Measurements from ENCODE around the gene CACNA1D. TPM values are rescaled to one million over a fixed set of nuclear protein-coding genes. Genes with fewer than 3 reads are reported as not detected.

The CACNA1D gene
- total RNA-seq, 2 experiments from 2014 or later: 0.13 to 0.17 TPM

DNA sequence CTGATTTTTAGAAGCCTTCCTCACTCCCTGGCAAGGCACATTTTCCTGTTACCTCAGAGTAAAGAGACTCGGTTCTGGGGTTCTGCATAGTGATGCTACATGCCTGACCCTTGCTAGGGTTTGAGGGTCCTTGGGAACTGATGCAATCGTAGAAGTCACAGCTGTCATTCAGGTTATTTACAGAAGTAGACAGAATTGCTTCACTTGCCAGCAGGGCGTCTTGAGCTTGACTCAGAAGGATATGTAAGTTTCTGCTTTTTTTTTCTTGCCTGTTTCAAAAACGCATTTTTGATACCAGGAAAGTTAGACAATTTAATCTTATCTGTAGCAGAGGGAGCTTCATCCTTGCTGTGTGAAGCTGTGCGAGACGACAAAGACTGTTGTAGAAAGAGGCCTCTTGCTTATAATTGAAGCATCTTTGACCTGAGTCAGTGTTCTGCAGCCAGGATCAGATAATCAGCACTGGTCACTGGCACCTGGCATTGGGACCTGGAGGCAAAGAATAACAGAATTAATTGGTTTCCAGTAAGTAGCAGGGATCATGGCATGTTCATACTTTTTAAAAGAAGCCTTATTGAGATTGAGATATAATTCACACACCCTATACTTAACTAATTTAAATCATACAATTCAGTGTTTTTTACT, 24.8 kb downstream of the CACNA1D start:
- POLR2A ChIA-PET: no interaction called here
- CTCF ChIA-PET: no interaction called here

DNA sequence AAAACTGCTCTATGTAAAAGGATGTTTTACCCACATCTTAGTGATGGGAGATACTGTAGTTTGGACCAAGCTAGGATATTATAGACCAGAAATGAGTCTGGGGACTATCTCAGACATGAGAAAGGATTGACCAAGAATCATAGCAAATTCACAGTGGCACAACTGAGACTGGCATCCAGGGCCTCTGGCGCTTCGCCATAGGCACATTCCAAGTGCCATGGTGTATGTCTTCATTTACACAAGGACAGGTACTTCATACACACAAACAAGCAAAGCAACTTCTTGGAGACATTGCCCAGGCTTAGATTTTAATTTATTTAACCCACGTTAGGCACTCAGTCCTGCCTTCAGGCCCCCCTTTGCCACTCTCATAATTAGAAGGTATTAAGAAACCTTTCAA, 28.9 kb downstream of the CACNA1D start:
- ChIA-PET POLR2A (no interaction called here), CTCF (no interaction called here)

DNA sequence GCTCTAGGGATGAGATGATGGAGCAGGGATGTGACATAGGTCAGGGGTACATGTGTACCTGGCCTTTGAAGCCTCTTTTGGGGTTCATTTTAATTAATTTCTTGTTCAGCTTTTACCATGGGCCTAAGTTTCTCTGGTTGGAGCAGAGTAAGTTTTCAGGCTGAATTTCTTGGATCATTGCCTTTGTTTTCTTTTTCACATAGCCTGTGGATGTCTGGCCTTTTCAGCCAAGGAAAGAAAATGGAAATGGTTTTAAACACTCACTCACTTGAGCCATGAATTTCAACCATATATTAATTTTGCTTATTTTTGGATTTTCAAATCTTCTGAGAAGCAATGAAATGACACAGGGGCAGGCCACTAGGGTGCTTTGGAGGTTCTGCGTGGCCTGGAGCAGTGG, 30.2 kb downstream of the CACNA1D start:
- POLR2A ChIA-PET: no interaction called here
- CTCF ChIA-PET: no interaction called here

DNA sequence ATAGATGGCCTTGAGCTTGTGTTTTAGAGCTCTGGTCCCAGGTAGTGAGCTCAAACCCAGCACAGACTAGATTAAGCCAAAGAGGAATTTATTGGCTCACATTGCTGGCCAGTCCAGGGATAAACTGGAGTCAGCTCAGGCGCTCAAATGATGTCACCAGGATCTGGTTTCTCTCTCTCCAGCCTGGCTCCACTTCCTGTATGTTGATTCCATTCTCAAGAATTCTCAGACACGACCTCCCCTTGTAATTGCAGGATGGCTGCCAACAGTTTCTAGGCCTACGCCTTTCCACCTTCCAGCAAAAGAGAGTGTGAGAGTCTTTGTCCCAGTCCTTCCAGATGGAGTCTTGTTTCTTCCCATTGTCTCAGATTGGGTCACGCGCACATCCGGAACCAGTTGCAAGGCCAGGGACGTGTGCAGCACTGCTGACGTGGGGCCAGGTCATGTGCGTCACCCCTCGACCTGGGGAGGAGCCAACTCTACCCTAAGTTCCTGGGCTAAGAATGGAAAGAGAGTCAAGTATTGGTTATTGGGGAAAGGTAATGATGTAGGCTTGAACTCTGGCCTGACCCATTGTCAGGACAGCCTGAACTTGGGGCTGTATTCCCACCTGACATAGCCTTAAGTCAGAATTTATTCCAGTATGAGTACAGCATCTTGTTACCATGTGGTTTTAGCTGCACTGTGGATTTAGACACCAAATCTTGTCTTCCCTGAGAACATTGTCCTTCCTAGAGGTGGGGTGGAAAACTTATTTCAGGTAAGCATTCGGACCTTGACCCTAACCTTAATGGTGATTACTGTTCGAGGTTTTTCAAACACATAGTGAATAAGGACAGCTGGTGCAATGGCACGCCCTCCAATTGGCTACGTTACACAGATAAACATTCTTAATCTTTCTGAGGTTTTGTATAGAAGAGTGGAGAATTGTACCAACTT, 31.6 kb downstream of the CACNA1D start:
- CTCF ChIA-PET: no interaction called here
- POLR2A ChIA-PET: no interaction called here

DNA sequence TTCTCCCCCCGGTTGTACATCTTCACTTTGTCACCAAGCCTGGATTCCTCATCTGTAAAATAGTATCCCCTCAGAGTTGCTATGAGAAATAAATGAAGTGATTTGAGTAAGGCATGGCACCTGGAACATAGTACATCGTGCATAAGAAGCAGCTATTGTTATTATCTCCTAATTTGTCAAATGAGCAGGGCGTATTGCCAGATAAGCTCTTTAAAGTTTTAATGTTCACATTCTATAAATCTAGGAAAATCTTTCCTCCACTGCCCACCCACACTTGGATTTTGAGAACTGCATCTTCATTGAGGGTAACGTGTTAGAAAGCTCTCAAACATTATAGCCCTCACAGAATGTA, 32.3 kb downstream of the CACNA1D start:
- CTCF ChIA-PET: no interaction called here
- POLR2A ChIA-PET: no interaction called here

DNA sequence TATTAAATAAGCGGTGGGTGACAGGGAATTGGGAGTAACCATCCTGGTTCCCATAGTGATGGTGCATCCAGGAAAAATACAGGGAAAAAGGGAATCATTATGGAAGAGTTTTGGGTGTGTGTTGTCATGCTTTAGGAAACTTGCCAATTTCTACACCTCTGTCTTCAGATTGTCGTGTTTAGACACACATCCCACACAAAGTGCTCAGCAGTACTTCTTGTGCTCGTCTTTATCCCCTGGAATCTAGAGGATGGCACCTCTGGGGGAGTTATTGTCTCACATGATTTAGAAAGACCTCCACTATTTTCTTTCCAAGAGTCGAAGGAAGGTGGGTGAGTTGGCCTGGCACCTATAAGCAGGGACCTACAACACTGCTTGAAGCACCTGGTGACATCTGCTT, 35.8 kb downstream of the CACNA1D start:
- ChIA-PET CTCF (no interaction called here), POLR2A (no interaction called here)

DNA sequence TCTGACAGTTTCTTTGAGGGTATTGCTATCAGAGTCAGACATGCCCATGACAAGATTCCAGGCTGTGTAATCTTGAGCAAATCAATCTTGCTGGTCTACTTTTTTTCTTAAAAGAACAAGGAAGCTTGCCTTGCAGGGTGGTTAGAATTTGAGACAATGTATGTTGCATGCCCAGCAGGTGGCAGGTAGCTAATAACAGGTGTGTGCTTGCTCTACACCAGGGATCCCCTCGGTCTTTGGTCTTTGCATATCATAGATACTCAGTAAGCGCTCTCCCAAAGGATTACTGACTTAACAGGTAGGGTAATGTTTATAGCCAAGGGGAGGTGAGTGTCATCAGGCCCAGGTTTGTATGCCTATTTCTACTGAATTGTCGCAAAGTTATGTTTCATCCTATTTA, 37.3 kb downstream of the CACNA1D start:
- CTCF ChIA-PET: no interaction called here
- POLR2A ChIA-PET: no interaction called here

DNA sequence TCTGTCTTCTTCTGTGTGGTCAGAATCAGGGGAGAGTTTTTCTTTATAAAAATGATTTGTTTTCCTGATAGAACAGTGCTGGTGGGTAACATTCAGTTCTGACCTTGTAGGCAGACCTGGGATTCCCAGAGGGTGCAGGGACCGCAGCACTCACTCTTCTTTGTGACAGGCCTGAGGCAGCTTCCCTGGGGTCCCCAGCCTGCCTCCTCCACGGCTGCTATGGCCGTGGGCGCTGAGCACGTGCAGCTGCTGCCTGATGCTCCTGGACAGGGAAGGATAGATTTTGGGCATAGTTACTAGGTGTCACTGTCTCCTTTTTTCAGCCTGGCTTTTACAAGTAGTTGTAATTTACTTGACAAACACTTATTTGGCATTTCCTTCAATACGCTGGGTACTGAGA, 39.1 kb downstream of the CACNA1D start:
- ChIA-PET CTCF (no interaction called here), POLR2A (no interaction called here)

DNA sequence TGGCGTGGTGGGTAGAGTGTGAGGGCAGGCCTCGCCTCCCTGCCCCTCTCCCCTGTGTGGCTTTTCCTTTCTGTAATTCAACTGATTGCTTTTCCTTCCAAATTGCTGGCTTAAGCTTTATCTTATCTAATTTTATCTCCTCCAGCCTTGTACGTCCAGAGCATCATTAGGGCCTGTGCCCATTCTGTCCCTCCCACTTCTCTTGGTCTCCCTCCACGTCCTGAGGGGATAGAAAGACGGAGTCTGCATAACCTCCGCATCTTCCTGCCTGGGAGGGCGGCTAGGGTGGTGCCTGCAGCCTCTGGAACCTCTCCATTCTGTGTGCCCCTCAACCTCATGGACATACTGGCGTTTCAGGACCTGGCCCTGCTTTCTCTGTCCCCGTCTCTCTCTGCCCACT, 39.8 kb downstream of the CACNA1D start:
- CTCF ChIA-PET: no interaction called here
- POLR2A ChIA-PET: no interaction called here

DNA sequence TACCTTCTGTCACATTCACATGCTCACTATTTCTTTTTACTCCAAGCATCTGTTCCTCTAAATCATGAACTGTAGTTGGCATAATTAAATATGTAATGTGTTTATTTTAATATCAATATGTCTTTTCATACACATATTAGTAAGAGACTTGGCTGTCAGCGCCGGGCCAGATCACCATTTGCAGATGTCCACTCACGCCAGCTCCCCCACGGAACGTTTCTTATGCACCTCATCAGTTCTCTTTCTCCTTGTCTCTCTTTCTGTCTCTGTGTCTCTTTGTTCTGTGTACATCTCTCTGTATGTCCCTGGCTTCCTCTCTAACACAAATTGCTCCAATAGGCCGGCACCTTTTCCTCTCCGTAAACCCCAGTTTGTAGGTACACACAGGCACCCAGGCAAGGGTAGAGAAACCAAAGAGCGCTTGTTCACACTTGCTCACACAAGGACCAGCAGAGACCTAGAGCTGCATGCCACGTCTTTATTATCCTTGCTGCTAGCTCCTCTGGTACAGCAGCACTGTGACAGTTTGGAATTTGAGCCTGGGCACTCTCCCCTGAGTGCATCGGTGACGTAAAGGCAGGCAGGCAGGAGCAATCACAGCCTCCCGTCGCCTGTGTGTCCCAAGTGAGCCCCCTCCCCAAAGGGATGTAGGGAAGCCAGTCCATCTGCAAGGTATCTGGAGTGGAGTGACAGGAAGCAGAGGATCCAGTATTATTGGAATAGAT, 40.4 kb downstream of the CACNA1D start:
- POLR2A ChIA-PET: no interaction called here
- CTCF ChIA-PET: no interaction called here

DNA sequence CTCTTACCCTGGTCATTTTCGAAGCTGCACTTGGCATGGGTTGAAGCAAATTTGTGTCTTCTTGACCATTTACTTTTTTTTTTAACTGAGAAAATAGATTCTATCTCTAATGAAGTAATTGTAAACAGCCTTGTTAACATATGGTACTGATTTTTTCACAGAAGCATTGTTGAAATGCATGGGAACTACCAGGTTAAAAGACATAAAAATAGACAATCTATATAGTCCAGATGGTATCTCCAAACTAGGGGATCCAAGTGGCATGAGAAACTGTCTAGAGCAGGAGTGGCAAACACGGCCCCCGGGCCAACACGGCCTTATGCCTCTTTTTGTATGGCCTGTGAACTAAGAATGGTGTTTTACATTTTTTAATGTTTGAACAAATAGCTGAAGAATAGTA, 41.9 kb downstream of the CACNA1D start:
- ChIA-PET CTCF (no interaction called here), POLR2A (no interaction called here)

DNA sequence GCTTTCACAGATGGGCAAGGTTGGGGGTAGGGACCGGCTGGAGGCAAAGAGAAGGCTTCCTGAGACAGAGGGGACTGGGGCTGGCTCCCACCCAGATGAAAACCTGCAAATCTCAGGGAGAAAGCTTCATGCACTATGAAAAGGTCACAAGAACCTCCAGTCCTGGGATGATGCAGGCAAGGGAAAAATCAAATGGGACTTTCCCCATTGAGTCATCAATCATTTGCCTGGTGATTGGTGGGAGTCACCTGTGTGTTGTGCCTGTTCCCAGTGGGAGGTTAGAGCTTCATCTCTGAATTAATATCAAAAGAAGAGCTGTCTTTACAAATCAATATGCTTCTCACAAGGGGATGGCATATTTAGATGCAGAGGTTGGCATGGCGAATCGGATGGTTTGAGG, 49.9 kb downstream of the CACNA1D start:
- ChIA-PET CTCF (no interaction called here), POLR2A (no interaction called here)

DNA sequence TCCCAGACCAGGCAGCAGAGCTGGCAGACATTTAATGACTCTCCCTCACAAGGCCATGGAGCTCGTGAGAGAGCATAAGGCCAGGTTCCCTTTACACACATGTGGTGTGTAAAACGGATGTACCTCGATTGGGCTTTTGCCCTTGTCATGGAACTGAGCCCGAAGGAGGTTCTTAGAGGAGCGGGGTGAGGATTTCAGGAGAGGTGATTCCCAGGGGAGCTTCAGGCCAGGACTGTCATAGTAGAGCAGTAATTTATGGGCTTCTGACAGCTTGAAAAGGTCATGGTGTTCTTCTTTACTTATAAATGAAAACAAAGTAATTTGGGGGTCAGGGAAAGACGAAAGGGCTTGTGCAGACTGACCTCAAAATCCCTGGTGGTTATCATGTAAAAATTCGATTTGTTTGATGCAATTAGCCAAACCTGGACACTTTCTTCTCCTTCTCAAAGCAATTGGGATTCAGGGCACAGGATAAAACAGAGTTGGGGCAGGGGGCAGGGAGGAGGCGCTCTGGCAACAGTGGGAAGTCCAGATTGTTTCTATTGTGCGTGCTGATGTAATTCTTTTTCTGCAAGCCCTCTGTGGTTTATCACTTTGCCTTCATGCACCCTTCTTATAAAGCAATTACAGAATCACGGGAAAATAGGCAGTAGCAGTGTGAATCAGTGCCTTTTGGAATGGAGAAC, 51.0 kb downstream of the CACNA1D start:
- CTCF ChIA-PET: no interaction called here
- POLR2A ChIA-PET: no interaction called here

DNA sequence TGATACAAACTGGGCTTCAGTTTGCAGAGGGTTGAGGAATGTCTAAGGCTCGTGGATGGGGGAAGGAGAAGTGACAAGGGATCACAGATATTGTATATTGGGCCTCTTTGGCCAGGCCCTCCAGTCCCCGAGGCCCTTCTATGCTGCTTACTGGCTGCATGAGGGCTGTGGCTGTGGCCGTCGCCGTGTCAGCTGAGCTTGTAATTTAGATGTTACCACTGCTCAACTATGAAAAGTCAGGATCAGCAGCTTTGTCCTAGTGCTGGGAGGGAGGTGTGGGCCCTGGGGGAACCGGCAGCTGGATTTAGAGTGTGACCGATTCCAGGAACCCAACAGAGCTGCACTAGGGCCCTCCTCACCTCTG, 51.6 kb downstream of the CACNA1D start:
- POLR2A ChIA-PET: no interaction called here
- CTCF ChIA-PET: no interaction called here

DNA sequence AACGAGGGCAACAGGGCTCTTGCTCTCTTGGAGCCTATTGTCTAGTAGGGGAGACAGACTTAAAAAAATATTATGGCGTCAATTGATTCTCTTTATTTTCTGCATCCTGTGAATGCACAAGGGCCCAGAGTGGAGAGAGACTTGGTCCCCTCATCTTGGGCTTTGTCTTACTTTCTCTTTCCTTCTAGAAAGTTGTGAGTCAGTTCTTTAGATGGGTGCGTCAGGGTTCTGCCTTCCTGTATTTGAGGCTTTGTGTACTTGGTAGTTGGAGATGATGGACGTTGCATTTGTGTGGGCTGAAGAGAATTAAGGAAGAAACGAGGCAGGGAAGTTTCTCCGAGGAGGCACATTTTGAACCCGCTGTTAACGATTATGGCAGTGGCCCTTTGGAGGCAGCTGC, 52.9 kb downstream of the CACNA1D start:
- POLR2A ChIA-PET: no interaction called here
- CTCF ChIA-PET: no interaction called here

DNA sequence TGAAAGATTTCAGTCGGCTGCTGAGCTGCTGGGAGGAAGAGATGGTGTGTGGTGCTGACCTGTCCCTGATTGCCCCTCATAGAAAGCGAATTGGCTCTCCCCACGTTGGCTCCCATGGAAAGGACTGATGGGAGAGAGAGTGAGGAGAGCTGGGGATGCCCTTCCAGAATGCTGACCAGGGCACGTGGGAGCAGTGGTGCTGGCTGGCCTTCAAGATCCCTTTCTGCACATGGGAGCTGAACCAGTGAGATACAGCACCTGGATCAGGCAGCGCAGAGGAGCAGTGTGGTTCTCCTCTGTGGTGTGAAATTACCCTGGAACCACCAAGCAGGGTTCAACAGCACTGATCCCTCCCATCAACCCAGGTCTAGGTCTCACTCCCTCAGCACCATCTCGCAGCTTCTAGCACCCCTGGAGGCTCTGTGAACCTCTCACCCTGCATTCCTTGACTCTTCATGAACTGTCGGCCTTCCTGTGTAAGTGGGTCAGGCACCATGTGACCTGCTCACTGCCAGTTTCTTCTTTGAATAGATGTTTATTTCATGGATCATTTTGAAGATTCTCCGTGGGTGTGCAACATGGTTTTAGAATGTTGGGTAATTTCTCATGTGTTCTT, 55.7 kb downstream of the CACNA1D start:
- ChIA-PET POLR2A (no interaction called here), CTCF (no interaction called here)

DNA sequence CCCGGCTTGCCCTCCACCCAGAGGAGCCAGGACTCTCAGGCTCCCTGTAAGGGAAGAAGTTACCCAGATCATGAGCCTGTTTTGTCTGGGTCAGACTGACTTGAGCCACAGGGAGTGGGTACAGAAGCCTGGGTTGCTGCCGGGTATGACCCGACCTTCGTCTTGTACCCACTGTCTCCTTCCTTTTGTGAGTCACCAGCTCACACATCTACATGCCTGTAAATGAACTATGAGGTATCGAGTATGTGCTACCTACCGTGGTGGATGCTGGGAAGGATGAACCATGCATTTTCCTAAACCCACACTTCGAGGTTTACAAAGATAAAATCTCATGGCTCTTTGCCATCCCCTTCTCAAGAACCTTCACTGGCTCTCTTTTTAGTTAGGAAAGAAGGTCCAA, 56.9 kb downstream of the CACNA1D start:
- ChIA-PET POLR2A (no interaction called here), CTCF (interaction anchor here (0.6 kb wide), 1 partner anchor 282 kb away, joined by 3 read pairs; no protein-coding TSS in a partner anchor)

DNA sequence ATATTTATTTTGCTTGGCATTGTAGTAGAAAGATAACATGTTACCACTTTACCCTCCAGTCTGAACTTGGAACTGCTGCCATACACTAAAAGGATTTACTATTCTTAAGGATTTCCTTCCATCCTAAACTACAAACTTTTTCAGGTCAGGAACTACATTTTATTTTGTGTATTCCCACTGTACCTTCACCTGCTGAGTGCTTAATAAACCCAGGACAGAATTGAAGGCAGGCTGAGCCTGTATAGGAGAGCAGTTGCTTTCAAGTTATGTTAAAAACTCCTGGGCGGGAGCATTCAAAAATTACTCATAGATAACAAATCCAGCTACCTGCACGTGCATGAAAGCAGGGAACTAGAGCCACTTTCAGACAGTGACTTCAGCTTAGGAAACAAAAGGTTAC, 58.3 kb downstream of the CACNA1D start:
- ChIA-PET POLR2A (no interaction called here), CTCF (no interaction called here)

DNA sequence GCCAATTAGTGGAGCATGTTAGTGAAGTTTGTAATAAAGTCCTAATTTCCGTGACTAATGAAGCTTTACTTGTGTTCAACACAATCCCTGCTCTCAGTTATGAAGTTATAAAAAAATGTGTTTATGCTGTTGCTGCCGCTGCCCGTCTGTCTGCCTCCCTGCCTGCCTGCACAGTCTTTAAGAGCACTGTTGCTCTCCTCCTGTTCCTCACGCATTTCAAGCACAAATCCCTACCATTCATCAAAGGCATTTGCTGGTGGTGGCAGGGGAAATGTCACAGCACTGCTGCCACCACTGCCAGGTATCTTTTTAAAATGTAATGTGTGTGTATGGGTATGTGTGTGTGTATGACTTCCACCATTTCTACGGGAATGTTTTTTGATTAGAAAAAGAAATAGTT, 58.8 kb downstream of the CACNA1D start:
- CTCF ChIA-PET: no interaction called here
- POLR2A ChIA-PET: no interaction called here

DNA sequence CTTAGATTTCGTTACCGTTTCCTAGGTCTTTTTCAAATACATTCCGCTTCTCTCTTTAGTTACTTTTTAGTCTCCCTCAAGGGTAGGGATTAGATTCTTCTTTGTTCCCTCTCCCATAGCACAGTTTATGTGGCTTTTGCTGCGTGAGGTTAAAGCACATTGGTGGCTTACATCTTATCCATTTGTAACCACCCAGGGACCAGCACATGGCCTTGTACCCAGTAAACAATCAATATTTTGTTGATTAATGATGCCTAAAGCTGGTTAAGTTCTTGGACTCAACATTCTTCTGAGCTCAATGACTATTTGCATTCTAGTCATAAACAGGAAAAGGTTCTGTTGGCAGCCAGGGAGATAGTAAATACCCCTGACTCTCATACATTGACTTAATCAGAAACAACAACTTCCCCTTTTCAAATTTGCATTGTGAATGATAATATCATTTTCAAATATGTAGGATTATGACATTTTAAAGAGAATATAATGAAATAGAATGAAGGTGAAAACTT, 60.2 kb downstream of the CACNA1D start:
- CTCF ChIA-PET: interaction anchor here (0.7 kb wide), 1 partner anchor 204 kb away, joined by 3 read pairs; no protein-coding TSS in a partner anchor
- POLR2A ChIA-PET: no interaction called here

Data from activated CD8-positive, alpha-beta memory T cell treated with anti-CD3 and anti-CD28 coated beads for 36 hours (primary cell).